Brain microvascular endothelial cell (primary cell): ENCODE results near the gene CDH23.

Experiments used
- DNase-seq: peaks from one replicate; pipeline ENCODE4 v3.0.0-alpha.2; 2020
- H3K27ac ChIP-seq: fragments of 250-450 bp; sonication (Bioruptor Pico); 2 replicates; pipeline ENCODE4 v1.5.1; 2020; ENCODE audit warnings: mild to moderate bottlenecking, moderate library complexity
- H3K27me3 ChIP-seq: fragments of 250-450 bp; sonication (Bioruptor Pico); replicated peaks from 2 replicates; pipeline ENCODE4 v1.5.1; 2020; ENCODE audit warnings: mild to moderate bottlenecking
- H3K36me3 ChIP-seq: fragments of 250-450 bp; sonication (Bioruptor Pico); replicated peaks from 2 replicates; pipeline ENCODE4 v1.5.1; 2020; ENCODE audit warnings: mild to moderate bottlenecking
- H3K4me3 ChIP-seq: 2 replicates; pipeline ENCODE4 v1.5.1; 2011; ENCODE audit warnings: low read depth, mild to moderate bottlenecking, control low read depth, low read length, moderate library complexity
- in situ Hi-C: cut with HindIII; loops from 2 replicates; pipeline ENCODE4 v1.10.0; 2017; ENCODE audit warnings: low sequenced_read_pairs, low pct_ligation_motif_present
- TF ChIP-seq, protein P1 (sequence below): IDR thresholded peaks from 2 replicates; pipeline ENCODE4 v1.5.1; 2011; ENCODE audit warnings: low read depth, mild to moderate bottlenecking, moderate library complexity, low read length, control low read depth, inconsistent platforms; ENCODE audit errors: missing control alignments

CDH23 gene

GRCh38 chr10:71501402-71501801 lies 104.7 kb downstream of the CDH23 start:
- H3K27me3 ChIP-seq = peaks cover 12% of the 10 kb centered on the region
- H3K27ac ChIP-seq = no peak overlapping the region
- no peak for DNase-seq
- H3K4me3 ChIP-seq = no peak overlapping the region
- in situ Hi-C loops = no loop called here
- no peaks in the 10 kb centered on the region for H3K36me3 ChIP-seq
- TF ChIP-seq, protein P1, sequence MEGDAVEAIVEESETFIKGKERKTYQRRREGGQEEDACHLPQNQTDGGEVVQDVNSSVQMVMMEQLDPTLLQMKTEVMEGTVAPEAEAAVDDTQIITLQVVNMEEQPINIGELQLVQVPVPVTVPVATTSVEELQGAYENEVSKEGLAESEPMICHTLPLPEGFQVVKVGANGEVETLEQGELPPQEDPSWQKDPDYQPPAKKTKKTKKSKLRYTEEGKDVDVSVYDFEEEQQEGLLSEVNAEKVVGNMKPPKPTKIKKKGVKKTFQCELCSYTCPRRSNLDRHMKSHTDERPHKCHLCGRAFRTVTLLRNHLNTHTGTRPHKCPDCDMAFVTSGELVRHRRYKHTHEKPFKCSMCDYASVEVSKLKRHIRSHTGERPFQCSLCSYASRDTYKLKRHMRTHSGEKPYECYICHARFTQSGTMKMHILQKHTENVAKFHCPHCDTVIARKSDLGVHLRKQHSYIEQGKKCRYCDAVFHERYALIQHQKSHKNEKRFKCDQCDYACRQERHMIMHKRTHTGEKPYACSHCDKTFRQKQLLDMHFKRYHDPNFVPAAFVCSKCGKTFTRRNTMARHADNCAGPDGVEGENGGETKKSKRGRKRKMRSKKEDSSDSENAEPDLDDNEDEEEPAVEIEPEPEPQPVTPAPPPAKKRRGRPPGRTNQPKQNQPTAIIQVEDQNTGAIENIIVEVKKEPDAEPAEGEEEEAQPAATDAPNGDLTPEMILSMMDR = no peak

DNA sequence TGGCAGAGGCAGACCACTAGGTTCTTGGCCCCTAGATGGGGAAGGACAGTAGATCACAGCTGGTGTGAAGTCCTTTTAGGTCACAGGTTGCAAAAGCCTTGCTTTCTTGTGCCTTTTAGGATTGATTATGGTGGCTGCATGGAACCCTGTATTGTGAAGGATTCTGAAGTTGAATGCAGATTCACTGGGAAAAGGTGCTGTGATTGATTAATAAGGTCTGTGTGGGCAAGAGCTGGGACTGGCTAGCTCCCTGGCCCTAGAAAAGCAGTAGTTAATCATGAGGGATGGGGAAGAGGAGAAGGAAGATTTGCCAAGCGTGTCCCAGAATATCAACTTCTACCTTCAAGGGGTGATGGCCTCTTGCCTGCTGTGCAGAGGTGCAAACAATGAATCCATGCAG lies 105.5 kb downstream of the CDH23 start:
- Histone ChIP-seq H3K4me3 (no peak overlapping the region), H3K27ac (no peak overlapping the region), H3K36me3 (no peaks in the 10 kb centered on the region), H3K27me3 (peaks cover 12% of the 10 kb centered on the region)
- no peak for DNase-seq
- in situ Hi-C loops = no loop called here
- TF ChIP-seq, protein P1 = no peak

- no peak for DNase-seq
- peaks cover 9% of the 10 kb centered on the region for H3K27me3 ChIP-seq
- in situ Hi-C loops = no loop called here
- H3K36me3 ChIP-seq = no peaks in the 10 kb centered on the region
- H3K4me3 ChIP-seq = no peak overlapping the region
- TF ChIP-seq, protein P1 = no peak
- no peak overlapping the region for H3K27ac ChIP-seq
Measured at GRCh38 chr10:71502851-71503250, 106.1 kb downstream of the CDH23 start.

GRCh38 chr10:71504168-71504567 lies 107.4 kb downstream of the CDH23 start:
- in situ Hi-C loops = no loop called here
- Histone ChIP-seq H3K4me3 (no peak overlapping the region), H3K27ac (no peak overlapping the region), H3K36me3 (no peaks in the 10 kb centered on the region), H3K27me3 (peaks cover 6% of the 10 kb centered on the region)
- TF ChIP-seq, protein P1 = no peak
- no peak for DNase-seq

DNA sequence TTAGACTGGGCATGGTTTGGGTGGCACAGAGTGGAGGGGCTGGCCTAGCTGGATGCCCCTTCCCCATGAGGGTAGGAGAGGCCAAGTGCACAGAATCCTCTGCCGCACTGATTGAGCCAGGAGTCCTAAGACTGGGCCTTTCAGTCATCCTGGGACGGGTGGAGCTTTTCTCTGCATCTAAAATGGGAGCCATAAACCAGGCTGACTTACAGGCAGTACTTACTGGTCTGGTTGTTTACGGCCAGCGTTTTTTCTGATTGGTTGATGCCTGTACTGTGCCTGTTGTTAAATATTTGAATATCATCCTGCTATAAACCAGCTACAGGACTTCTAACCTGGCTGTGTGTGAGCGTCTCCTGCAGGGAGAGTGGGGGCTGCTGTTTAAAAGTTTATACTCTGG lies 107.8 kb downstream of the CDH23 start:
- Histone ChIP-seq H3K27ac (no peak overlapping the region), H3K36me3 (no peaks in the 10 kb centered on the region), H3K27me3 (peaks cover 6% of the 10 kb centered on the region), H3K4me3 (no peak overlapping the region)
- in situ Hi-C loops = no loop called here
- TF ChIP-seq, protein P1 = no peak
- DNase-seq = no peak

DNA sequence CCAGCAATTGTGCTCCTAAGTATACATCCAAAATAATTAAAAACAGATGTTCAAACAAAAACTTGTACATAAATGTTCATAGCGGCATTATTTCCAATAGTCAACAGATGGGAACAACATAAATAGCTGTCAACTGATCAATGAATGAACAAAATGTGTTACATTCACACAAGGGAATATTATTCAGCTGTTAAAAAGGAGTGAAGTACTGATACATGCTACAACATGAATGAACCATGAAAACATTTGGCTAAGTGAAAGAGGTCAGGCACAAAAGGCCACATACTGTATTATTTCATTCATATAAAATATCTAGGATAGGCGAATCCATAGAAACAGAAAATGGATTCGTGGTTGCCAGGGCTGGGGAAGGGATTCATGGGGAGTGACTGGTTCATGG lies 109.1 kb downstream of the CDH23 start:
- TF ChIP-seq, protein P1 = no peak
- Histone ChIP-seq H3K27ac (no peak overlapping the region), H3K27me3 (peaks cover 6% of the 10 kb centered on the region), H3K4me3 (no peak overlapping the region), H3K36me3 (no peaks in the 10 kb centered on the region)
- in situ Hi-C loops = no loop called here
- no peak for DNase-seq
